ENCODE data around the gene MACF1.
A peak's percentile ranks its signal among the peaks of the same experiment; 100 is the strongest.
"Not testable (repeated sequence)": the region's sequence is repeated elsewhere in the genome, so short reads cannot be mapped to it uniquely, and the experiment has no call there.

Gene MACF1

GRCh38 chr1:39494671-39495410, 290.3 kb downstream of the MACF1 start:
- H3K9me3 ChIP-seq (ENCODE audit: severe bottlenecking): no peaks in the 10 kb centered on the region
- H3K27me3 ChIP-seq (ENCODE audit: insufficient read depth, low read depth, severe bottlenecking): peaks cover 13% of the 10 kb centered on the region
- no peak overlapping the region for H3K4me3 ChIP-seq (ENCODE audit: low read depth, low read length)
- TF ChIP-seq CTCF (IDR thresholded peaks at IDR 0.05; ENCODE audit: low read depth, low read length): no peak
- no peak overlapping the region for H3K27ac ChIP-seq
- no peaks in the 10 kb centered on the region for H3K36me3 ChIP-seq
- peak; percentile 35 for DNase-seq

GRCh38 chr1:39496520-39496919, 292.0 kb downstream of the MACF1 start:
- not testable (repeated sequence) for H3K36me3 ChIP-seq; H3K27me3 ChIP-seq (ENCODE audit: insufficient read depth, low read depth, severe bottlenecking); H3K4me3 ChIP-seq (ENCODE audit: low read depth, low read length); H3K27ac ChIP-seq; H3K9me3 ChIP-seq (ENCODE audit: severe bottlenecking); DNase-seq

GRCh38 chr1:39497585-39497984, 293.1 kb downstream of the MACF1 start:
- no peak for TF ChIP-seq CTCF (IDR thresholded peaks at IDR 0.05; ENCODE audit: low read depth, low read length)
- no peak for DNase-seq
- H3K9me3 ChIP-seq (ENCODE audit: severe bottlenecking): no peaks in the 10 kb centered on the region
- H3K4me3 ChIP-seq (ENCODE audit: low read depth, low read length): no peak overlapping the region
- no peaks in the 10 kb centered on the region for H3K36me3 ChIP-seq
- no peak overlapping the region for H3K27ac ChIP-seq
- H3K27me3 ChIP-seq (ENCODE audit: insufficient read depth, low read depth, severe bottlenecking): peaks cover 5% of the 10 kb centered on the region

- H3K9me3 ChIP-seq (ENCODE audit: severe bottlenecking); H3K36me3 ChIP-seq; H3K4me3 ChIP-seq (ENCODE audit: low read depth, low read length); H3K27ac ChIP-seq; H3K27me3 ChIP-seq (ENCODE audit: insufficient read depth, low read depth, severe bottlenecking); DNase-seq: not testable (repeated sequence)
Observed at GRCh38 chr1:39498096-39498710, 293.7 kb downstream of the MACF1 start.

- not testable (repeated sequence) for H3K4me3 ChIP-seq (ENCODE audit: low read depth, low read length); H3K36me3 ChIP-seq; H3K9me3 ChIP-seq (ENCODE audit: severe bottlenecking); H3K27ac ChIP-seq; DNase-seq; H3K27me3 ChIP-seq (ENCODE audit: insufficient read depth, low read depth, severe bottlenecking)
Observed at GRCh38 chr1:39498821-39499220, 294.3 kb downstream of the MACF1 start.

GRCh38 chr1:39499668-39500067, 295.2 kb downstream of the MACF1 start:
- no peak for TF ChIP-seq CTCF (IDR thresholded peaks at IDR 0.05; ENCODE audit: low read depth, low read length)
- no peak overlapping the region for H3K4me3 ChIP-seq (ENCODE audit: low read depth, low read length)

GRCh38 chr1:39500862-39501389, 296.4 kb downstream of the MACF1 start:
- no peak for DNase-seq
- no peaks in the 10 kb centered on the region for H3K36me3 ChIP-seq
- H3K4me3 ChIP-seq (ENCODE audit: low read depth, low read length): no peak overlapping the region
- H3K27me3 ChIP-seq (ENCODE audit: insufficient read depth, low read depth, severe bottlenecking): no peaks in the 10 kb centered on the region
- TF ChIP-seq CTCF (IDR thresholded peaks at IDR 0.05; ENCODE audit: low read depth, low read length): no peak
- no peak overlapping the region for H3K27ac ChIP-seq
- H3K9me3 ChIP-seq (ENCODE audit: severe bottlenecking): no peaks in the 10 kb centered on the region

More at GRCh38 chr1:39499668-39500067, 295.2 kb downstream of the MACF1 start:
- Histone ChIP-seq H3K36me3 (no peaks in the 10 kb centered on the region), H3K27ac (no peak overlapping the region), H3K27me3 (ENCODE audit: insufficient read depth, low read depth, severe bottlenecking) (no peaks in the 10 kb centered on the region), H3K9me3 (ENCODE audit: severe bottlenecking) (no peaks in the 10 kb centered on the region)
- no peak for DNase-seq
